Measurements from ENCODE around the gene CLEC19A. TPM values are rescaled to one million over a fixed set of nuclear protein-coding genes. Genes with fewer than 3 reads are reported as not detected.

The CLEC19A gene
- total RNA-seq, 4 donors from 2014 or later = not detected

- H3K27ac ChIP-seq = peak overlapping the region; percentile 40
- 35% methylated on average over 1 of the region's 1 CpG for WGBS
- no peak for DNase-seq (ENCODE audit: low spot score in 2 of 2)
- no peaks in the 10 kb centered on the region for H3K36me3 ChIP-seq
- H3K27me3 ChIP-seq = no peaks in the 10 kb centered on the region
- H3K9me3 ChIP-seq = no peaks in the 10 kb centered on the region
- TF ChIP-seq CTCF (IDR thresholded peaks at IDR 0.05) (no peak), POLR2A (IDR thresholded peaks at IDR 0.05) (no peak), EP300 (IDR thresholded peaks at IDR 0.05) (no peak), POLR2AphosphoS5 (IDR thresholded peaks at IDR 0.05) (no peak)
- peaks cover 4% of the 10 kb centered on the region for H3K4me1 ChIP-seq
- H3K4me3 ChIP-seq = no peak overlapping the region
These were observed 1.3 kb upstream of the CLEC19A start for GRCh38 chr16:19284207-19284606.

DNA sequence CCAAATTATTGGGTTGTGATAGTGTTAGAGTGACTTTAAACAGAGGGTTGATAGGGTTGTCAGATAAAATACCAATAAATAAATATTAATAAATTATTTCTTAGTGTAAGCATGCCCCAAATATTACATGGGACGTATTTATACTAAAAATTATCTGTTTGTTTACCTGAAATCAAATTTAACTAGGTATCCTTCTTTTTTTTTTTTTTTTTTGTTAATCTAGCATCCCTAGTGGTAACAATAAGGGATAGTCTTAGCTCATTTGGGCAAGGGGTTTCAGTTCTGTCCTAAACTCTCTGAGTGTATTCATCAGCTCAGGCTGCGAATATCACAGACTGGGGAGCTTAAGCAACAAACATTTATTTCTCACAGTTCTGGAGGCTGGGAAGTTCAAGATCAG, 1.3 kb downstream of the CLEC19A start:
- peaks cover 4% of the 10 kb centered on the region for H3K4me1 ChIP-seq

DNA sequence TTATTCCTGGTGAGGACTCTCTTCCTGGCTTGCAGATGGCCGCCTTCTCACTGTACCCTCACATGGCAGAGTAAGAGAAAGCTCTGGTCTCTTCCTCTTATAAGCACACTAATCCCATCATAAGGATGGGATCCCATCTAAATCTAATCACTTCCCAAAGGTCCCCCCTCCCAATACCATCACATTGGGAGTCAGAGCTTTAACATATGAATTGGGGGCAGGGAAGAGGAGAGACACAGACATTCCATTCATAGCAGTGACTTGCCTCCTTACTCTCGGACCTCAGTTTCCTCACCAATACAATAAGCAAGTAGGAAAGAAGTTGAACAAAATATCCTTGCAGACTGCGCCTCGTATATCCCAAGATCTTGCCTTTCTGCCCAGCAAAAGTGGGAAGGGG, 1.7 kb downstream of the CLEC19A start:
- Histone ChIP-seq H3K9me3 (no peaks in the 10 kb centered on the region), H3K4me1 (peaks cover 4% of the 10 kb centered on the region), H3K36me3 (no peaks in the 10 kb centered on the region), H3K4me3 (no peak overlapping the region), H3K27me3 (peaks cover 7% of the 10 kb centered on the region), H3K27ac (no peak overlapping the region)
- 91% methylated on average over 4 of the region's 4 CpGs for WGBS
- no peak for DNase-seq (ENCODE audit: low spot score in 2 of 2)
- no peak for TF ChIP-seq CTCF (IDR thresholded peaks at IDR 0.05)
- TF ChIP-seq POLR2AphosphoS5 (IDR thresholded peaks at IDR 0.05) = no peak
- no peak for TF ChIP-seq POLR2A (IDR thresholded peaks at IDR 0.05)
- TF ChIP-seq EP300 (IDR thresholded peaks at IDR 0.05) = no peak

More for the DNA sequence above, 1.3 kb downstream of the CLEC19A start:
- TF ChIP-seq POLR2AphosphoS5 (IDR thresholded peaks at IDR 0.05) (no peak), EP300 (IDR thresholded peaks at IDR 0.05) (no peak), CTCF (IDR thresholded peaks at IDR 0.05) (no peak), POLR2A (IDR thresholded peaks at IDR 0.05) (no peak)
- H3K9me3 ChIP-seq = no peaks in the 10 kb centered on the region
- 87% methylated on average over 2 of the region's 2 CpGs for WGBS
- DNase-seq (ENCODE audit: low spot score in 2 of 2) = no peak
- H3K4me3 ChIP-seq = no peak overlapping the region
- no peak overlapping the region for H3K27ac ChIP-seq
- peaks cover 7% of the 10 kb centered on the region for H3K27me3 ChIP-seq
- no peaks in the 10 kb centered on the region for H3K36me3 ChIP-seq

GRCh38 chr16:19288872-19289799, 3.6 kb downstream of the CLEC19A start:
- Histone ChIP-seq H3K27ac (no peak overlapping the region), H3K27me3 (peaks cover 7% of the 10 kb centered on the region), H3K4me1 (no peaks in the 10 kb centered on the region), H3K36me3 (no peaks in the 10 kb centered on the region), H3K4me3 (no peak overlapping the region), H3K9me3 (no peaks in the 10 kb centered on the region)
- no peak for TF ChIP-seq POLR2AphosphoS5 (IDR thresholded peaks at IDR 0.05)
- no peak for TF ChIP-seq POLR2A (IDR thresholded peaks at IDR 0.05)
- no peak for TF ChIP-seq CTCF (IDR thresholded peaks at IDR 0.05)
- TF ChIP-seq EP300 (IDR thresholded peaks at IDR 0.05) = no peak
- DNase-seq (ENCODE audit: low spot score in 2 of 2) = no peak
- WGBS = 73% methylated on average over 6 of the region's 7 CpGs

GRCh38 chr16:19289811-19290485, 4.4 kb downstream of the CLEC19A start:
- peaks cover 7% of the 10 kb centered on the region for H3K27me3 ChIP-seq
- TF ChIP-seq EP300 (IDR thresholded peaks at IDR 0.05) (no peak), POLR2AphosphoS5 (IDR thresholded peaks at IDR 0.05) (no peak), POLR2A (IDR thresholded peaks at IDR 0.05) (no peak), CTCF (IDR thresholded peaks at IDR 0.05) (no peak)
- H3K4me3 ChIP-seq = no peak overlapping the region
- H3K36me3 ChIP-seq = no peaks in the 10 kb centered on the region
- DNase-seq (ENCODE audit: low spot score in 2 of 2) = no peak
- no peaks in the 10 kb centered on the region for H3K9me3 ChIP-seq
- no peak overlapping the region for H3K27ac ChIP-seq
- 49% methylated on average over 4 of the region's 7 CpGs for WGBS
- no peaks in the 10 kb centered on the region for H3K4me1 ChIP-seq
